HFFc6 (cell line): ENCODE measurements around the gene AFDN. TPM values are rescaled to one million over a fixed set of nuclear protein-coding genes. Genes with fewer than 3 reads are reported as not detected.
A peak's percentile ranks its signal among the peaks of the same experiment; 100 is the strongest.

Experiments used
- DNase-seq: peaks from one replicate; pipeline ENCODE4 v3.0.0-alpha.2; 2018
- H3K27ac Mint-ChIP-seq: 2 replicates; pipeline ENCODE4 v1.8.0; 2020; ENCODE audit warnings: mild to moderate bottlenecking, mixed read lengths
- H3K27me3 Mint-ChIP-seq: 2 replicates; pipeline ENCODE4 v1.8.0; 2021; ENCODE audit warnings: mild to moderate bottlenecking, moderate library complexity, mixed read lengths; ENCODE audit not compliant: insufficient read depth
- H3K36me3 Mint-ChIP-seq: 2 replicates; pipeline ENCODE4 v1.8.0; 2021; ENCODE audit warnings: low read depth, mixed read lengths
- H3K4me1 Mint-ChIP-seq: 2 replicates; pipeline ENCODE4 v1.8.0; 2020; ENCODE audit warnings: low read depth, mixed read lengths
- H3K4me3 Mint-ChIP-seq: 2 replicates; pipeline ENCODE4 v1.8.0; 2020; ENCODE audit warnings: mild to moderate bottlenecking, moderate library complexity, mixed read lengths
- H3K9me3 Mint-ChIP-seq: 2 replicates; pipeline ENCODE4 v1.8.0; 2020; ENCODE audit warnings: mild to moderate bottlenecking, mixed read lengths
- CTCF ChIP-seq: fragments of 200-600 bp; sonication (generic); IDR thresholded peaks from 2 replicates; pipeline ENCODE4 v1.5.0; 2021; ENCODE audit warnings: antibody characterized with exemption, mild to moderate bottlenecking
- total RNA-seq, 6 experiments: library from RNA; stranded (reverse); fragmentation: NEBNext Ultra II Directional; extraction: Animal tissue kit (Norgen Biotek cat#: 25700); gene quantifications; 2 replicates in 1 of 6; 3 replicates in 5 of 6; pipeline ENCODE4 v1.2.3, GENCODE V29; 2021

Gene AFDN
- total RNA-seq, 6 experiments from 2014 or later, result 16.1 to 20.3 (median 17.4) TPM

GRCh38 chr6:167953551-167953950 lies 126.8 kb downstream of the AFDN start:
- Mint-ChIP-seq H3K4me1 (peaks cover 22% of the 10 kb centered on the region), H3K27ac (no peak overlapping the region), H3K4me3 (no peak overlapping the region), H3K36me3 (peaks cover 16% of the 10 kb centered on the region), H3K27me3 (no peaks in the 10 kb centered on the region; the same call in 1 of the 2 replicates), H3K9me3 (no peaks in the 10 kb centered on the region)
- DNase-seq, result no peak
- no peak for TF ChIP-seq CTCF

GRCh38 chr6:167954151-167954550 lies 127.4 kb downstream of the AFDN start:
- no peak overlapping the region for H3K27ac Mint-ChIP-seq
- H3K27me3 Mint-ChIP-seq, result no peaks in the 10 kb centered on the region
- no peak for TF ChIP-seq CTCF
- peaks cover 11% of the 10 kb centered on the region for H3K36me3 Mint-ChIP-seq
- H3K4me3 Mint-ChIP-seq, result no peak overlapping the region
- DNase-seq, result no peak
- H3K9me3 Mint-ChIP-seq, result no peaks in the 10 kb centered on the region
- peaks cover 16% of the 10 kb centered on the region for H3K4me1 Mint-ChIP-seq

GRCh38 chr6:167956491-167956890 lies 129.8 kb downstream of the AFDN start:
- no peaks in the 10 kb centered on the region for H3K9me3 Mint-ChIP-seq
- H3K27ac Mint-ChIP-seq, result no peak overlapping the region
- peaks cover 16% of the 10 kb centered on the region for H3K4me1 Mint-ChIP-seq
- no peak for DNase-seq
- H3K4me3 Mint-ChIP-seq, result no peak overlapping the region
- H3K36me3 Mint-ChIP-seq, result peaks cover 11% of the 10 kb centered on the region
- H3K27me3 Mint-ChIP-seq, result no peaks in the 10 kb centered on the region
- TF ChIP-seq CTCF, result no peak

GRCh38 chr6:167956983-167957492 lies 130.3 kb downstream of the AFDN start:
- H3K9me3 Mint-ChIP-seq, result no peaks in the 10 kb centered on the region

GRCh38 chr6:167957626-167958025 lies 130.9 kb downstream of the AFDN start:
- no peaks in the 10 kb centered on the region for H3K27me3 Mint-ChIP-seq
- no peaks in the 10 kb centered on the region for H3K9me3 Mint-ChIP-seq
- H3K27ac Mint-ChIP-seq, result no peak overlapping the region
- no peak overlapping the region for H3K4me3 Mint-ChIP-seq
- DNase-seq, result no peak
- peaks cover 14% of the 10 kb centered on the region; the same call in 1 of the 2 replicates for H3K36me3 Mint-ChIP-seq
- peaks cover 16% of the 10 kb centered on the region for H3K4me1 Mint-ChIP-seq
- no peak for TF ChIP-seq CTCF

More at GRCh38 chr6:167956983-167957492, 130.3 kb downstream of the AFDN start:
- H3K36me3 Mint-ChIP-seq, result peaks cover 10% of the 10 kb centered on the region; the same call in 1 of the 2 replicates
- H3K4me3 Mint-ChIP-seq, result no peak overlapping the region
- H3K27me3 Mint-ChIP-seq, result no peaks in the 10 kb centered on the region
- TF ChIP-seq CTCF, result no peak
- H3K4me1 Mint-ChIP-seq, result peaks cover 16% of the 10 kb centered on the region
- H3K27ac Mint-ChIP-seq, result peak overlapping the region; percentile 31; the same call in 1 of the 2 replicates
- DNase-seq, result no peak
